Endodermal cell (in vitro differentiated cells): ENCODE measurements around the gene SEZ6L2. TPM values are rescaled to one million over a fixed set of nuclear protein-coding genes. Genes with fewer than 3 reads are reported as not detected.

ENCODE experiments used
- DNase-seq: peaks from one replicate; pipeline ENCODE4 v3.0.0-alpha.2; 2017
- H3K27ac ChIP-seq: 2 replicates; pipeline ENCODE4 v1.5.1; 2013; ENCODE audit warnings: mild to moderate bottlenecking, low read depth, low read length, moderate library complexity
- H3K27me3 ChIP-seq: 2 replicates; pipeline ENCODE4 v1.6.1; 2013; ENCODE audit warnings: mild to moderate bottlenecking, low read length, moderate library complexity; ENCODE audit not compliant: insufficient read depth, control insufficient read depth, poor library complexity, severe bottlenecking
- H3K36me3 ChIP-seq: 2 replicates; pipeline ENCODE4 v1.7.0; 2013; ENCODE audit warnings: mild to moderate bottlenecking, low read length, moderate library complexity; ENCODE audit not compliant: control insufficient read depth, insufficient read depth
- H3K4me1 ChIP-seq: one replicate; pipeline ENCODE4 v1.7.0; 2013; ENCODE audit warnings: low read length; ENCODE audit not compliant: control insufficient read depth, insufficient read depth
- H3K4me3 ChIP-seq: 2 replicates; pipeline ENCODE4 v1.5.1; 2013; ENCODE audit warnings: mild to moderate bottlenecking, low read length, moderate library complexity
- H3K9ac ChIP-seq: 2 replicates; pipeline ENCODE4 v1.6.1; 2013; ENCODE audit warnings: mild to moderate bottlenecking, low read length, moderate library complexity; ENCODE audit not compliant: poor library complexity, severe bottlenecking; ENCODE audit errors: extremely low read depth
- H3K9me3 ChIP-seq: 2 replicates; pipeline ENCODE4 v1.6.1; 2013; ENCODE audit warnings: mild to moderate bottlenecking, low read length, moderate library complexity; ENCODE audit not compliant: control insufficient read depth
- H3K27ac Mint-ChIP-seq: 2 replicates; pipeline ENCODE4 v1.8.0; 2020; ENCODE audit warnings: mixed read lengths
- H3K27me3 Mint-ChIP-seq: 2 replicates; pipeline ENCODE4 v1.8.0; 2021; ENCODE audit warnings: mild to moderate bottlenecking, mixed read lengths; ENCODE audit not compliant: insufficient read depth
- H3K36me3 Mint-ChIP-seq: 2 replicates; pipeline ENCODE4 v1.8.0; 2020; ENCODE audit warnings: low read depth, mixed read lengths
- H3K4me1 Mint-ChIP-seq: 2 replicates; pipeline ENCODE4 v1.8.0; 2020; ENCODE audit warnings: mixed read lengths
- H3K4me3 Mint-ChIP-seq: 2 replicates; pipeline ENCODE4 v1.8.0; 2020; ENCODE audit warnings: mild to moderate bottlenecking, moderate library complexity, mixed read lengths
- H3K9me3 Mint-ChIP-seq: 2 replicates; pipeline ENCODE4 v1.8.0; 2020; ENCODE audit warnings: mild to moderate bottlenecking, mixed read lengths
- WGBS, 2 experiments: methylation state at CpG; one replicate each; pipeline versions ENCODE4 v1.1.5 to v1.1.7; 2013; ENCODE audit warnings: missing lambda C conversion rate in 2 of 2, mixed read lengths in 1 of 2; ENCODE audit not compliant: insufficient coverage in 1 of 2, insufficient read length in 1 of 2; 5-methylcytosine and 5-hydroxymethylcytosine counted together
- total RNA-seq, 2 donors: library from RNA; stranded (reverse); fragmentation: NEBNext Ultra II Directional in 1 of 2; extraction: Animal tissue kit (Norgen Biotek cat#: 25700) in 1 of 2; gene quantifications; 2 replicates in 1 of 2; 3 replicates in 1 of 2; pipeline ENCODE4 v1.2.1, GENCODE V29; 2021
- TF ChIP-seq, protein P1 (sequence below): fragments of 200-600 bp; sonication (generic); conservative IDR thresholded peaks from 2 replicates; pipeline ENCODE4 v1.5.0; 2021; ENCODE audit warnings: antibody characterized with exemption, mild to moderate bottlenecking

The SEZ6L2 gene
- total RNA-seq, 2 donors from 2014 or later: 44.0 to 52.1 TPM

DNA sequence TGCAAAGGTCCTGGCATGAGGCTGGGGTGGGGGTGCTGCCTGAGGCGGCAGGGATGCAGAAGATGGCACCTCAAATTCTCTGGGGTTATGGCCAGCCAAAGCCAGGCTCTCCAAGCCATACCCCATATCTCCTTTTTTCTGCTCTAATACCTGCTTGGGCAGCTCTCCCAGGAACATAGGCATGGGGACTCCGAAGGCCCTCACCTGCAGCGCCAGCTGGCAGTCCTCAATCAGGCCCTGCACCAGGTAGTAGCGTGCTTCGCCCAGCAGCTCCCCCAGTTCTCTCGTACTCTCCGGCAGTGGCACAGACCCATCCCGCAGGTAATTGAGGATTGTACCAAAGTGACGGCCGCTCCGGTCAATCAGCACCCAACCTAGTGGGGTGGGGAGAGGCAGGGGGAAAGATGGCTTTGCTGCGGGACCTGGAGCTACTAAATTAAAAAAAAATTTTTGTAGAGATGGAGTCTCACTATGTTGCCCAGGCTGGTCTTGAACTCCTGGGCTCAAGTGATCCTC lies 23.7 kb upstream of the SEZ6L2 start:
- Histone ChIP-seq H3K9me3 (no peaks in the 10 kb centered on the region), H3K9ac (no peak overlapping the region), H3K4me1 (peaks cover 8% of the 10 kb centered on the region), H3K36me3 (peaks cover 41% of the 10 kb centered on the region), H3K27ac (no peak overlapping the region), H3K27me3 (no peaks in the 10 kb centered on the region), H3K4me3 (no peak overlapping the region)
- peaks cover 23% of the 10 kb centered on the region for H3K36me3 Mint-ChIP-seq
- H3K27me3 Mint-ChIP-seq: no peaks in the 10 kb centered on the region
- peaks cover 19% of the 10 kb centered on the region for H3K4me1 Mint-ChIP-seq
- WGBS, 2 experiments: 95 to 98% methylated on average over 9 to 12 of the region's 12 CpGs
- no peak overlapping the region for H3K4me3 Mint-ChIP-seq
- TF ChIP-seq, protein P1, sequence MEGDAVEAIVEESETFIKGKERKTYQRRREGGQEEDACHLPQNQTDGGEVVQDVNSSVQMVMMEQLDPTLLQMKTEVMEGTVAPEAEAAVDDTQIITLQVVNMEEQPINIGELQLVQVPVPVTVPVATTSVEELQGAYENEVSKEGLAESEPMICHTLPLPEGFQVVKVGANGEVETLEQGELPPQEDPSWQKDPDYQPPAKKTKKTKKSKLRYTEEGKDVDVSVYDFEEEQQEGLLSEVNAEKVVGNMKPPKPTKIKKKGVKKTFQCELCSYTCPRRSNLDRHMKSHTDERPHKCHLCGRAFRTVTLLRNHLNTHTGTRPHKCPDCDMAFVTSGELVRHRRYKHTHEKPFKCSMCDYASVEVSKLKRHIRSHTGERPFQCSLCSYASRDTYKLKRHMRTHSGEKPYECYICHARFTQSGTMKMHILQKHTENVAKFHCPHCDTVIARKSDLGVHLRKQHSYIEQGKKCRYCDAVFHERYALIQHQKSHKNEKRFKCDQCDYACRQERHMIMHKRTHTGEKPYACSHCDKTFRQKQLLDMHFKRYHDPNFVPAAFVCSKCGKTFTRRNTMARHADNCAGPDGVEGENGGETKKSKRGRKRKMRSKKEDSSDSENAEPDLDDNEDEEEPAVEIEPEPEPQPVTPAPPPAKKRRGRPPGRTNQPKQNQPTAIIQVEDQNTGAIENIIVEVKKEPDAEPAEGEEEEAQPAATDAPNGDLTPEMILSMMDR: no peak
- no peaks in the 10 kb centered on the region for H3K9me3 Mint-ChIP-seq
- H3K27ac Mint-ChIP-seq: no peak overlapping the region
- DNase-seq: no peak

DNA sequence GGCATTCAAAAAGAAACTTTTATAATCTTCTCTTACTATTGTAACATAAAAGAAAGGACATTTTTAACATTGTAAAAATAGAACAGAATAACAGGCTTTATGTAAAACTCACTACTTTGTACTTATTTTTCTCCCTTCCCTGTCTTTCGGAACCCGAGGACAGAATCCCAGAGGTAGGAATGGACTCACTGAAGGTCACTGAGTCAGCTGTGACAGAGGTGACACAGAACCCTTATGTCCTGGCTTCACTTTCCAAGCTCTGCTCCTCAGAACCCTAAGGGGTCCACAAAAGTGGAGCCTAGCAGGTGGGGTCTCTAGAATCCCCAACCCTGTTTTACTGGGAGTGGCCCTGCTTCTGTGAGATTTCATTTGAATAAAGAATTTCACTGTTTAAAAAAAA lies 23.0 kb upstream of the SEZ6L2 start:
- no peak for DNase-seq
- H3K27ac ChIP-seq: no peak overlapping the region
- TF ChIP-seq, protein P1: no peak
- WGBS, 2 experiments: 95 to 100% methylated on average over 2 of the region's 2 CpGs
- Mint-ChIP-seq H3K36me3 (peaks cover 28% of the 10 kb centered on the region), H3K9me3 (no peaks in the 10 kb centered on the region), H3K27me3 (no peaks in the 10 kb centered on the region), H3K4me3 (no peak overlapping the region), H3K4me1 (peaks cover 13% of the 10 kb centered on the region), H3K27ac (no peak overlapping the region)
- H3K9me3 ChIP-seq: no peaks in the 10 kb centered on the region
- H3K36me3 ChIP-seq: peaks cover 47% of the 10 kb centered on the region
- no peak overlapping the region for H3K4me3 ChIP-seq
- H3K27me3 ChIP-seq: no peaks in the 10 kb centered on the region
- H3K9ac ChIP-seq: no peak overlapping the region
- peaks cover 5% of the 10 kb centered on the region for H3K4me1 ChIP-seq

DNA sequence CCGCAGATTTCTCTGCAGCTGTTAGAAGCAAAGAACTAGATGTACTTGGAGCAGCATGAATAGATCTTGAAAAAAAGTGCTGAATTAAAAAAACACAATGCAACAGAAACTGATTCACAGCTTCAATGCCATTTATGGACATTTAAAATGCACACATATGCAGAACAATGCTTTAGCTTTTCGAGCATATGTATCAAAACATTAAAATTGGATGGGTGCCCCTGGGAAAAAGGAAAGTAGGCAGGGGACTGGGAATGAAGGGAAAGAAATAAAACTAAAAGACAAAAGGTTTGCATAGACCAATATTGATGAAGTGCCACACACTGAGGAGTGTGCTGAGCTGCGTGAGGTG lies 21.7 kb upstream of the SEZ6L2 start:
- Mint-ChIP-seq H3K4me3 (no peak overlapping the region), H3K9me3 (no peaks in the 10 kb centered on the region), H3K4me1 (peaks cover 5% of the 10 kb centered on the region), H3K27ac (no peak overlapping the region), H3K27me3 (no peaks in the 10 kb centered on the region), H3K36me3 (peaks cover 39% of the 10 kb centered on the region)
- TF ChIP-seq, protein P1: no peak
- DNase-seq: no peak
- Histone ChIP-seq H3K27me3 (no peaks in the 10 kb centered on the region), H3K4me1 (no peaks in the 10 kb centered on the region), H3K36me3 (peaks cover 55% of the 10 kb centered on the region), H3K4me3 (no peak overlapping the region), H3K9ac (no peak overlapping the region), H3K9me3 (no peaks in the 10 kb centered on the region), H3K27ac (no peak overlapping the region)
- WGBS, 2 experiments: 97 to 100% methylated on average over 3 of the region's 3 CpGs
